Nephron progenitor cell (in vitro differentiated cells): Measurements from ENCODE around the gene SMAD3.

Source experiments
- DNase-seq: peaks from one replicate; pipeline ENCODE4 v3.0.0; 2021
- H3K27ac Mint-ChIP-seq: 2 replicates; pipeline ENCODE4 v1.8.0; 2021; ENCODE audit warnings: mild to moderate bottlenecking, moderate library complexity, mixed read lengths
- H3K27me3 Mint-ChIP-seq: 2 replicates; pipeline ENCODE4 v1.8.0; 2021; ENCODE audit warnings: mild to moderate bottlenecking, low read depth, mixed read lengths; ENCODE audit not compliant: poor library complexity
- H3K36me3 Mint-ChIP-seq: 2 replicates; pipeline ENCODE4 v1.8.0; 2021; ENCODE audit warnings: low read depth, mixed read lengths
- H3K4me1 Mint-ChIP-seq: 2 replicates; pipeline ENCODE4 v1.8.0; 2021; ENCODE audit warnings: mixed read lengths
- H3K4me3 Mint-ChIP-seq: 2 replicates; pipeline ENCODE4 v1.8.0; 2021; ENCODE audit warnings: mild to moderate bottlenecking, moderate library complexity, mixed read lengths
- H3K9me3 Mint-ChIP-seq: 2 replicates; pipeline ENCODE4 v1.8.0; 2021; ENCODE audit warnings: mild to moderate bottlenecking, moderate library complexity, mixed read lengths
- CTCF ChIP-seq: fragments of 200-600 bp; sonication (generic); IDR thresholded peaks from 2 replicates; pipeline ENCODE4 v1.5.0; 2021; ENCODE audit warnings: antibody characterized with exemption

Gene SMAD3

GRCh38 chr15:67048281-67049279 is 16.8 kb upstream of the SMAD3 start:
- H3K27me3 Mint-ChIP-seq = no peaks in the 10 kb centered on the region

GRCh38 chr15:67049351-67050044 is 15.9 kb upstream of the SMAD3 start:
- no peaks in the 10 kb centered on the region for H3K9me3 Mint-ChIP-seq
- H3K27me3 Mint-ChIP-seq = peaks cover 1% of the 10 kb centered on the region
- no peak for DNase-seq
- H3K4me3 Mint-ChIP-seq = no peak overlapping the region
- no peak for TF ChIP-seq CTCF
- H3K27ac Mint-ChIP-seq = peak overlapping the region; percentile 85
- H3K36me3 Mint-ChIP-seq = no peaks in the 10 kb centered on the region
- peaks cover 42% of the 10 kb centered on the region for H3K4me1 Mint-ChIP-seq

More at GRCh38 chr15:67048281-67049279, 16.8 kb upstream of the SMAD3 start:
- H3K4me3 Mint-ChIP-seq = no peak overlapping the region
- TF ChIP-seq CTCF = no peak
- DNase-seq = no peak
- peaks cover 47% of the 10 kb centered on the region for H3K4me1 Mint-ChIP-seq
- H3K27ac Mint-ChIP-seq = peak overlapping the region; percentile 92
- H3K9me3 Mint-ChIP-seq = no peaks in the 10 kb centered on the region
- H3K36me3 Mint-ChIP-seq = no peaks in the 10 kb centered on the region

- no peak for TF ChIP-seq CTCF
- DNase-seq = no peak
- peaks cover 6% of the 10 kb centered on the region for H3K27me3 Mint-ChIP-seq
- no peaks in the 10 kb centered on the region for H3K36me3 Mint-ChIP-seq
- H3K4me3 Mint-ChIP-seq = no peak overlapping the region
- no peaks in the 10 kb centered on the region for H3K9me3 Mint-ChIP-seq
- peaks cover 42% of the 10 kb centered on the region for H3K4me1 Mint-ChIP-seq
- no peak overlapping the region for H3K27ac Mint-ChIP-seq
Observed at GRCh38 chr15:67050062-67050461, 15.3 kb upstream of the SMAD3 start.

- Mint-ChIP-seq H3K4me1 (peaks cover 42% of the 10 kb centered on the region), H3K4me3 (no peak overlapping the region), H3K27me3 (peaks cover 6% of the 10 kb centered on the region), H3K36me3 (no peaks in the 10 kb centered on the region), H3K27ac (no peak overlapping the region), H3K9me3 (no peaks in the 10 kb centered on the region)
- no peak for TF ChIP-seq CTCF
- no peak for DNase-seq
Observed at GRCh38 chr15:67050522-67051087, 14.8 kb upstream of the SMAD3 start.

- Mint-ChIP-seq H3K4me3 (no peak overlapping the region), H3K27ac (no peak overlapping the region), H3K36me3 (no peaks in the 10 kb centered on the region), H3K4me1 (peaks cover 42% of the 10 kb centered on the region), H3K27me3 (peaks cover 6% of the 10 kb centered on the region), H3K9me3 (no peaks in the 10 kb centered on the region)
- DNase-seq = no peak
- no peak for TF ChIP-seq CTCF
Observed at GRCh38 chr15:67051088-67052045, 14.0 kb upstream of the SMAD3 start.
